GM12878 (cell line): ENCODE measurements around the gene MCC. TPM values are rescaled to one million over a fixed set of nuclear protein-coding genes. Genes with fewer than 3 reads are reported as not detected.
A peak's percentile ranks its signal among the peaks of the same experiment; 100 is the strongest.

Experiments used
- ATAC-seq: fragments of 200-7000 bp; cut with Tn5 transposase; 3 replicates; pipeline ENCODE4 v1.9.1; 2020; ENCODE audit warnings: mild to moderate bottlenecking, moderate library complexity
- BruUV-seq: library from RNA; stranded (reverse); fragments of 400-500 nt; replicated peaks from 2 replicates; lab custom pipeline; 2021; lab: Mats Ljungman, UMichigan
- CTCF ChIA-PET: fragments of 300-600 bp; sonication (Branson Sonifier 250); formaldehyde crosslinking; extraction: SDS; loops from one replicate; lab custom pipeline; 2021; ENCODE audit warnings: inconsistent platforms; lab: Yijun Ruan, JAX
- POLR2A ChIA-PET: fragments of 350-600 bp; formaldehyde crosslinking; extraction: SDS; loops from one replicate; lab custom pipeline; 2021; ENCODE audit warnings: inconsistent platforms; lab: Charles Lee
- RAD21 ChIA-PET: fragments of 300-600 bp; sonication (Branson Sonifier 250); formaldehyde crosslinking; loops from one replicate; lab custom pipeline; 2023; ENCODE audit warnings: antibody characterized with exemption; ENCODE audit not compliant: unreplicated experiment; lab: Charles Lee
- SMC1A ChIA-PET: fragments of 300-600 bp; sonication (Branson Sonifier 250); formaldehyde crosslinking; loops from one replicate; lab custom pipeline; 2023; ENCODE audit not compliant: unreplicated experiment, uncharacterized antibody; lab: Charles Lee
- DNase-seq: peaks from one replicate; pipeline ENCODE4 v3.0.0-alpha.2; 2011; ENCODE audit warnings: low read depth, low spot score
- FAIRE-seq: peaks from 3 replicates; lab custom pipeline; 2011; peaks lifted over from hg19 to GRCh38; lab: Jason Lieb, UNC
- H2AFZ ChIP-seq: 2 replicates; pipeline ENCODE4 v1.6.0; 2011; ENCODE audit warnings: low read depth, low read length, control low read depth; ENCODE audit not compliant: control insufficient read depth
- H3K27ac ChIP-seq: 2 replicates; pipeline ENCODE4 v1.5.1; 2011; ENCODE audit warnings: control low read depth; ENCODE audit not compliant: control insufficient read depth, insufficient read depth
- H3K27me3 ChIP-seq, 2 experiments: replicated peaks in 1 of 2; 2 replicates each; pipeline versions ENCODE4 v1.6.0 to v1.6.1; 2011; ENCODE audit warnings: low read length in 1 of 2; ENCODE audit not compliant: control insufficient read depth in 2 of 2, insufficient read depth in 2 of 2
- H3K36me3 ChIP-seq, 2 experiments: 2 replicates each; pipeline ENCODE4 v1.5.1; 2011; ENCODE audit warnings: low read length in 1 of 2; ENCODE audit not compliant: control insufficient read depth in 2 of 2, insufficient read depth in 2 of 2
- H3K4me1 ChIP-seq: 2 replicates; pipeline ENCODE4 v1.6.1; 2011; ENCODE audit warnings: mild to moderate bottlenecking, low read length, moderate library complexity, mixed read lengths; ENCODE audit not compliant: control insufficient read depth, insufficient read depth
- H3K4me2 ChIP-seq: 2 replicates; pipeline ENCODE4 v1.6.0; 2011; ENCODE audit warnings: control low read depth; ENCODE audit not compliant: control insufficient read depth, insufficient read depth
- H3K4me3 ChIP-seq: fragments of 200-600 bp; sonication (generic); 2 replicates; pipeline ENCODE4 v1.5.1; 2016
- H3K79me2 ChIP-seq: 2 replicates; pipeline ENCODE4 v1.6.0; 2011; ENCODE audit warnings: low read length; ENCODE audit not compliant: control insufficient read depth, insufficient read depth
- H3K9ac ChIP-seq: 2 replicates; pipeline ENCODE4 v1.8.0; 2011; ENCODE audit warnings: low read length, control low read depth, mixed read lengths; ENCODE audit not compliant: control insufficient read depth, insufficient read depth
- H3K9me3 ChIP-seq: replicated peaks from 3 replicates; pipeline ENCODE4 v1.5.1; 2011; ENCODE audit warnings: mild to moderate bottlenecking, low read length; ENCODE audit not compliant: control insufficient read depth, insufficient read depth
- H4K20me1 ChIP-seq: 2 replicates; pipeline ENCODE4 v1.6.0; 2011; ENCODE audit not compliant: control insufficient read depth, insufficient read depth
- ASH2L ChIP-seq: fragments of 300-600, 200-600 bp; sonication (generic); IDR thresholded peaks from 2 replicates; pipeline ENCODE4 v1.6.1; 2017; ENCODE audit warnings: low read depth, mild to moderate bottlenecking, borderline replicate concordance
- E2F4 ChIP-seq: IDR thresholded peaks from 2 replicates; pipeline ENCODE4 v1.6.1; 2012; ENCODE audit warnings: low read depth, low read length, improper control_type of control experiment
- PAX5 ChIP-seq: IDR thresholded peaks from 2 replicates; pipeline ENCODE4 v1.6.1; 2011; ENCODE audit warnings: low read depth, low read length, borderline replicate concordance
- RAD51 ChIP-seq: fragments of 450-650 bp; IDR thresholded peaks from 2 replicates; pipeline ENCODE4 v1.6.1; 2016; ENCODE audit warnings: moderate library complexity, mild to moderate bottlenecking, inconsistent platforms
- SPI1 ChIP-seq: IDR thresholded peaks from 2 replicates; pipeline ENCODE4 v1.6.1; 2011; ENCODE audit warnings: low read depth, mild to moderate bottlenecking, low read length, moderate library complexity, borderline replicate concordance; ENCODE audit not compliant: insufficient read depth
- TCF7 ChIP-seq: IDR thresholded peaks from 2 replicates; pipeline ENCODE4 v1.6.1; 2014; ENCODE audit warnings: antibody characterized with exemption, borderline replicate concordance
- ZNF384 ChIP-seq: IDR thresholded peaks from 2 replicates; pipeline ENCODE4 v1.6.1; 2012; ENCODE audit warnings: low read depth, mild to moderate bottlenecking, low read length, improper control_type of control experiment, borderline replicate concordance
- whole genome bisulfite sequencing: methylation state at CpG from one replicate; pipeline ENCODE4 v1.1.6; 2016; ENCODE audit warnings: low lambda C conversion rate; ENCODE audit not compliant: insufficient replicate concordance, insufficient coverage; ENCODE audit errors: missing lambda C conversion rate; 5-methylcytosine and 5-hydroxymethylcytosine counted together
- in situ Hi-C: fragments of 300-500 bp; cut with MboI; formaldehyde crosslinking; loops from 9 replicates; pipeline ENCODE4 v1.14.3; 2018; ENCODE audit warnings: mixed read lengths
- intact Hi-C: fragments of 100-400 bp; cut with micrococcal nuclease; formaldehyde crosslinking; loops from one replicate; pipeline ENCODE4 v1.14.2; 2022; ENCODE audit not compliant: unreplicated experiment
- polyA plus RNA-seq, 11 experiments: library from polyadenylated mRNA; depleted of rRNA in 4 of 11; unstranded in 6 of 11; stranded (reverse) in 5 of 11; fragments of >200 nt; fragmentation: Nextera tagmentation in 4 of 11; fragmentation: Illumina TruSeq in 1 of 11; extraction: Ambion mirVana in 4 of 11; extraction: Trizol in 1 of 11; gene quantifications; 1 replicate in 1 of 11; 2 replicates in 10 of 11; pipeline versions ENCODE4 v1.2.1 to v1.2.3, GENCODE V29; 2011 to 2016; ENCODE audit warnings: inconsistent platforms in 2 of 11, missing spikeins in 2 of 11, low read depth in 1 of 11
- total RNA-seq, 4 experiments: library from RNA; depleted of rRNA in 3 of 4; stranded (reverse); fragments of >200 nt in 3 of 4; fragmentation: Illumina TruSeq in 1 of 4; extraction: Trizol in 1 of 4; gene quantifications; 2 replicates each; pipeline versions ENCODE4 v1.2.1 to v1.2.3, GENCODE V29; 2013 to 2021

The MCC gene
- total and polyA plus RNA-seq, 10 of the 15 experiments (the other 5 are each of a cell fraction or from before 2014, with no cell fraction given): 0.03 to 0.86 (median 0.16) TPM

GRCh38 chr5:113274836-113275414 is 213.3 kb downstream of the MCC start:
- Histone ChIP-seq H2AFZ (no peak overlapping the region), H3K36me3 (no peaks in the 10 kb centered on the region), H3K79me2 (no peaks in the 10 kb centered on the region), H3K9ac (no peak overlapping the region), H3K27me3 (no peaks in the 10 kb centered on the region), H3K27ac (no peak overlapping the region), H4K20me1 (no peaks in the 10 kb centered on the region), H3K4me1 (no peaks in the 10 kb centered on the region), H3K4me3 (no peak overlapping the region), H3K9me3 (no peaks in the 10 kb centered on the region), H3K4me2 (no peak overlapping the region)
- TF ChIP-seq E2F4 (no peak), ASH2L (no peak)
- SMC1A ChIA-PET: interaction anchor here (0.5 to 1.1 kb wide), 2 partner anchors 14 to 331 kb away, joined by 3 to 5 read pairs; no protein-coding TSS in a partner anchor
- BruUV-seq: no TSS peak
- RAD21 ChIA-PET: interaction anchor here (1.1 kb wide), 1 partner anchor 279 kb away, joined by 3 read pairs; no protein-coding TSS in a partner anchor
- intact Hi-C loops (no loop called here), in situ Hi-C loops (no loop called here)
- ATAC-seq (no peak), FAIRE-seq (no peak), DNase-seq (no peak)
- 100% methylated on average over 3 of the region's 3 CpGs for WGBS
- CTCF ChIA-PET: interaction anchor here (1.1 kb wide), 1 partner anchor 279 kb away, joined by 3 read pairs; no protein-coding TSS in a partner anchor
- POLR2A ChIA-PET: no interaction called here

GRCh38 chr5:113273948-113274347 is 214.3 kb downstream of the MCC start:
- no TSS peak for BruUV-seq
- no peaks in the 10 kb centered on the region for H3K36me3 ChIP-seq
- no peak overlapping the region for H2AFZ ChIP-seq
- no peaks in the 10 kb centered on the region for H4K20me1 ChIP-seq
- ChIA-PET CTCF (no interaction called here), SMC1A (interaction anchor here (0.6 kb wide), 1 partner anchor 27 kb away, joined by 3 read pairs; no protein-coding TSS in a partner anchor), POLR2A (interaction anchor here (0.6 kb wide), 1 partner anchor 101 kb away, joined by 4 read pairs; no protein-coding TSS in a partner anchor), RAD21 (interaction anchor here (1.1 kb wide), 1 partner anchor 278 kb away, joined by 3 read pairs; no protein-coding TSS in a partner anchor)
- H3K9me3 ChIP-seq: no peaks in the 10 kb centered on the region
- H3K4me1 ChIP-seq: no peaks in the 10 kb centered on the region
- WGBS: 35% methylated on average over 3 of the region's 3 CpGs
- intact Hi-C loops (no loop called here), in situ Hi-C loops (no loop called here)
- TF ChIP-seq TCF7 (no peak), ASH2L (no peak), SPI1 (0 out of 2 replicates have a peak, but pooled peaks have one; percentile 2), PAX5 (no peak), E2F4 (no peak), ZNF384 (no peak), RAD51 (no peak)
- H3K27me3 ChIP-seq: no peaks in the 10 kb centered on the region
- FAIRE-seq: no peak
- no peak overlapping the region for H3K4me3 ChIP-seq
- H3K9ac ChIP-seq: no peak overlapping the region
- no peak overlapping the region for H3K27ac ChIP-seq
- DNase-seq: no peak
- H3K4me2 ChIP-seq: no peak overlapping the region
- no peaks in the 10 kb centered on the region for H3K79me2 ChIP-seq
- ATAC-seq: peak; percentile 86
